ENCODE data around the gene TPCN2.

DNA sequence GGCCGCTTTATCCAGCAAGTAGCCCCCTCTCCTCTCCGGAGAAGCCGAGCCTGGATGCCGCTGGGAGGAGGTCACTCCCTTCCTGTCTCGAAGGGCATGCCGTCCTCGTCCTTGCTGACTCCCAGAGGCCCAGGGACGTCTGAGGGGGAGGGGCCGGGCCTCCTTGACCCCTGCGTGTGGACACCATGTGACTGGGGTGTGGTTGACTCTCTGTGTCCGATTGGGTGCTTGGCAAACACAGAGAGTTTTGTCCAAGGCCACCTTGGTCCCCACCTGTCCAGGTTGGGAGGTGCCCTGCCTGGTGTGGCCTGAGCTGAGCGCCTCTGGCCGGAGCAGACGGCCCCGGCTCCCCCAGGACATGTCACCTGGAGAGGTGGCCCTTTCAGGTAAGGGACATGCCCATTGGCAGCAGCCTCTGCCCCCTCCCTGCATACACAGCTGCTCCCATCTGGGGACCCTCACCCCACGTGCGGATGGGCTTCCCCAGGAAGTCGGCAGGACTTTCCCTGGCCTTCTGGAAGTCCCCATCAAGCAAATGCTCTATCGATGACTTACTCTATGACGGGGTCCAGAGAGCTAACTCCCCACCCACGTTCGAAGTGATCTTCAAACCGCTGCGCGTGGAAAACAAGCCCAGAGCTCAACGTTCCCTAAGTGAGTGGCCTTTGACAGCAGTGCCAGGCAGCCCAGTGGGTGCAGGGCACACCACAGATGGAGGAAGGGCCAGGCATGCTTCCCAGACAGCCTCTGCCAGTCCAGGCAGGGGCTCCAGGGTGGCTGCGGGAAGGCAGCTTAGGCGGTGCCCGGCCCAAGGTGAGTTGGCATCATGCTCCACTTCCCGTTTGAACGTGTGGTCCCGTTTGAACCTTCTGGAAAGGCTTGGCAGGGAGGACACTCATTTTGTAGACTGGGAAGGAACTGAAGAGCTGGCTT is 106.8 kb downstream of the TPCN2 start, which contains the start of gene SMIM38:
- TF ChIP-seq POLR2AphosphoS5 (IDR thresholded peaks at IDR 0.05; ENCODE audit: borderline replicate concordance, low read depth, low read length), result no peak
- TF ChIP-seq EZH2 (IDR thresholded peaks at IDR 0.05), result no peak
- TF ChIP-seq FOXP2 (optimal IDR thresholded peaks at IDR 0.05; ENCODE audit: control extremely low read depth, extremely low read length, insufficient read depth), result no peak
